Sigmoid colon (tissue), 7 donors: Measurements from ENCODE around the gene LGALS14. TPM values are rescaled to one million over a fixed set of nuclear protein-coding genes. Genes with fewer than 3 reads are reported as not detected.

Experiments used
- DNase-seq: peaks from one replicate; pipeline ENCODE4 v3.0.0-alpha.2; 2019
- H3K27ac ChIP-seq, 4 donors: fragments of 200-600 bp; sonication (generic); one replicate each; pipeline ENCODE4 v1.5.1; 2016 to 2019; ENCODE audit warnings: mild to moderate bottlenecking in 1 of 4
- H3K27me3 ChIP-seq, 3 donors: fragments of 200-600 bp; sonication (generic); one replicate each; pipeline ENCODE4 v1.5.1; 2019; ENCODE audit warnings: mild to moderate bottlenecking in 1 of 3
- H3K36me3 ChIP-seq, 4 donors: fragments of 200-600 bp; sonication (generic); one replicate each; pipeline ENCODE4 v1.5.1; 2016 to 2019
- H3K4me1 ChIP-seq, 4 donors: fragments of 200-600 bp; sonication (generic); one replicate each; pipeline ENCODE4 v1.5.1; 2017 to 2019
- H3K4me3 ChIP-seq, 4 donors: fragments of 200-600 bp; sonication (generic); one replicate each; pipeline ENCODE4 v1.5.1; 2017 to 2019; ENCODE audit warnings: mild to moderate bottlenecking in 2 of 4, moderate library complexity in 1 of 4
- H3K9me3 ChIP-seq, 4 donors: fragments of 200-600 bp in 3 of 4; sonication (generic) in 3 of 4; one replicate each; pipeline versions ENCODE4 v1.5.1 to v1.6.1; 2013 to 2019
- CTCF ChIP-seq, 4 experiments: fragments of 450-650 bp in 3 of 4; fragments of 200-600 bp in 1 of 4; IDR thresholded peaks; one replicate each; pipeline ENCODE4 v1.5.1; 2016 to 2019; ENCODE audit warnings: antibody characterized with exemption in 4 of 4, mild to moderate bottlenecking in 3 of 4, moderate library complexity in 2 of 4
- EP300 ChIP-seq, 4 donors: sonication (generic); formaldehyde crosslinking; IDR thresholded peaks; one replicate each; pipeline ENCODE4 v1.6.1; 2017; ENCODE audit warnings: antibody characterized with exemption in 4 of 4
- POLR2A ChIP-seq, 2 donors: fragments of 450-650 bp; IDR thresholded peaks; one replicate each; pipeline ENCODE4 v1.6.1; 2016; ENCODE audit warnings: antibody characterized with exemption in 2 of 2, mild to moderate bottlenecking in 2 of 2, moderate library complexity in 2 of 2
- POLR2AphosphoS5 ChIP-seq, 4 donors: sonication (generic); formaldehyde crosslinking; IDR thresholded peaks; one replicate each; pipeline ENCODE4 v1.6.1; 2017; ENCODE audit warnings: antibody characterized with exemption in 4 of 4
- WGBS, 2 donors: extraction: QIAGEN DNeasy Blood & Tissue Kit; methylation state at CpG; one replicate each; pipeline ENCODE4 v1.1.7; 2013; 5-methylcytosine and 5-hydroxymethylcytosine counted together
- intact Hi-C: fragments of 100-400 bp; cut with DNase I; formaldehyde crosslinking; loops from one replicate; pipeline ENCODE4 v1.15.1; 2023
- polyA plus RNA-seq, 3 donors: library from polyadenylated mRNA; stranded (reverse); fragments of 200-250 nt; gene quantifications; one replicate each; pipeline ENCODE4 v1.2.3, GENCODE V29; 2013
- total RNA-seq, 4 donors: library from RNA; depleted of rRNA; stranded (reverse); fragments of >200 nt; gene quantifications; one replicate each; pipeline ENCODE4 v1.1.0, GENCODE V29; 2016
- donor health status: healthy with polysubstance abuse.
- donor health status: Bipolar disorder and iron deficiency.
- donor health status: healthy.

Gene LGALS14, protein sequence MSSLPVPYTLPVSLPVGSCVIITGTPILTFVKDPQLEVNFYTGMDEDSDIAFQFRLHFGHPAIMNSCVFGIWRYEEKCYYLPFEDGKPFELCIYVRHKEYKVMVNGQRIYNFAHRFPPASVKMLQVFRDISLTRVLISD
- not detected for total RNA-seq
- polyA plus RNA-seq: not detected

- Histone ChIP-seq H3K9me3 (no peaks in the 10 kb centered on the region), H3K4me1 (no peaks in the 10 kb centered on the region), H3K4me3 (no peak within 1 kb of the TSS), H3K36me3 (no peaks in the 10 kb centered on the region), H3K27me3 (peaks cover 0 to 3% (median 0%) of the 10 kb centered on the region in 3 donors), H3K27ac (no peak within 1 kb of the TSS)
- TF ChIP-seq CTCF (IDR thresholded peaks at IDR 0.05) (no peak), POLR2AphosphoS5 (IDR thresholded peaks at IDR 0.05) (no peak), POLR2A (IDR thresholded peaks at IDR 0.05) (no peak), EP300 (IDR thresholded peaks at IDR 0.05) (no peak)
- intact Hi-C loops: no loop called here
- 20 to 49% methylated on average over 6 of the region's 6 CpGs for WGBS, 2 donors
- DNase-seq: no peak
Measured at GRCh38 chr19:39704181-39705044, at the start of gene LGALS14. Gene LGALS14, plus strand, starts transcription at chr19:39704481. Its CDS starts 48 bp downstream, at chr19:39704529.

GRCh38 chr19:39655613-39656012 lies 48.7 kb upstream of the LGALS14 start, which contains the start of gene LGALS16:
Gene LGALS16, plus strand, starts transcription at chr19:39655913. Its CDS starts 49 bp downstream, at chr19:39655962.
- Histone ChIP-seq H3K27me3 (no peaks in the 10 kb centered on the region), H3K9me3 (no peaks in the 10 kb centered on the region), H3K36me3 (no peaks in the 10 kb centered on the region), H3K4me1 (no peaks in the 10 kb centered on the region), H3K27ac (no peak within 1 kb of the TSS), H3K4me3 (no peak within 1 kb of the TSS)
- DNase-seq: no peak
- intact Hi-C loops: no loop called here
- 48 to 57% methylated on average over 3 of the region's 3 CpGs for WGBS, 2 donors
- no peak for TF ChIP-seq POLR2A (IDR thresholded peaks at IDR 0.05)
- TF ChIP-seq CTCF (IDR thresholded peaks at IDR 0.05): no peak
- no peak for TF ChIP-seq POLR2AphosphoS5 (IDR thresholded peaks at IDR 0.05)
- TF ChIP-seq EP300 (IDR thresholded peaks at IDR 0.05): no peak

GRCh38 chr19:39659791-39660190 lies 44.5 kb upstream of the LGALS14 start:
- H3K27ac ChIP-seq: no peak overlapping the region
- DNase-seq: no peak

GRCh38 chr19:39660661-39661060 lies 43.6 kb upstream of the LGALS14 start:
- no peak overlapping the region for H3K4me3 ChIP-seq
- no peaks in the 10 kb centered on the region for H3K9me3 ChIP-seq
- no peaks in the 10 kb centered on the region for H3K4me1 ChIP-seq
- 64 to 91% methylated on average over 4 of the region's 4 CpGs for WGBS, 2 donors
- TF ChIP-seq POLR2A (IDR thresholded peaks at IDR 0.05) (no peak), CTCF (IDR thresholded peaks at IDR 0.05) (no peak), EP300 (IDR thresholded peaks at IDR 0.05) (no peak), POLR2AphosphoS5 (IDR thresholded peaks at IDR 0.05) (no peak)
- intact Hi-C loops: no loop called here
- no peak overlapping the region for H3K27ac ChIP-seq
- DNase-seq: no peak
- no peaks in the 10 kb centered on the region for H3K27me3 ChIP-seq
- H3K36me3 ChIP-seq: no peaks in the 10 kb centered on the region

More at GRCh38 chr19:39659791-39660190, 44.5 kb upstream of the LGALS14 start:
- Histone ChIP-seq H3K4me3 (no peak overlapping the region), H3K27me3 (no peaks in the 10 kb centered on the region), H3K36me3 (no peaks in the 10 kb centered on the region), H3K9me3 (no peaks in the 10 kb centered on the region), H3K4me1 (no peaks in the 10 kb centered on the region)
- 76 to 84% methylated on average over 4 of the region's 4 CpGs for WGBS, 2 donors
- TF ChIP-seq POLR2A (IDR thresholded peaks at IDR 0.05) (no peak), POLR2AphosphoS5 (IDR thresholded peaks at IDR 0.05) (no peak), CTCF (IDR thresholded peaks at IDR 0.05) (no peak), EP300 (IDR thresholded peaks at IDR 0.05) (no peak)
- intact Hi-C loops: no loop called here
